G401 (cell line): ENCODE measurements around the gene RNF25. TPM values are rescaled to one million over a fixed set of nuclear protein-coding genes. Genes with fewer than 3 reads are reported as not detected.
A peak's percentile ranks its signal among the peaks of the same experiment; 100 is the strongest.
"Not testable (repeated sequence)": the region's sequence is repeated elsewhere in the genome, so short reads cannot be mapped to it uniquely, and the experiment has no call there.

Experiments used
- DNase-seq: peaks from one replicate; pipeline ENCODE4 v3.0.0-alpha.2; 2015; ENCODE audit warnings: low spot score
- in situ Hi-C: cut with HindIII; loops from 2 replicates; pipeline ENCODE4 v1.10.0; 2016; ENCODE audit warnings: low sequenced_read_pairs, mixed read lengths
- total RNA-seq: library from RNA; depleted of rRNA; stranded (reverse); fragments of >200 nt; shearing (Covaris generic); gene quantifications from 2 replicates; pipeline ENCODE4 v1.2.3, GENCODE V29; 2014

Gene RNF25
- total RNA-seq, 1 experiment from 2014 or later = 48.6 TPM

DNA sequence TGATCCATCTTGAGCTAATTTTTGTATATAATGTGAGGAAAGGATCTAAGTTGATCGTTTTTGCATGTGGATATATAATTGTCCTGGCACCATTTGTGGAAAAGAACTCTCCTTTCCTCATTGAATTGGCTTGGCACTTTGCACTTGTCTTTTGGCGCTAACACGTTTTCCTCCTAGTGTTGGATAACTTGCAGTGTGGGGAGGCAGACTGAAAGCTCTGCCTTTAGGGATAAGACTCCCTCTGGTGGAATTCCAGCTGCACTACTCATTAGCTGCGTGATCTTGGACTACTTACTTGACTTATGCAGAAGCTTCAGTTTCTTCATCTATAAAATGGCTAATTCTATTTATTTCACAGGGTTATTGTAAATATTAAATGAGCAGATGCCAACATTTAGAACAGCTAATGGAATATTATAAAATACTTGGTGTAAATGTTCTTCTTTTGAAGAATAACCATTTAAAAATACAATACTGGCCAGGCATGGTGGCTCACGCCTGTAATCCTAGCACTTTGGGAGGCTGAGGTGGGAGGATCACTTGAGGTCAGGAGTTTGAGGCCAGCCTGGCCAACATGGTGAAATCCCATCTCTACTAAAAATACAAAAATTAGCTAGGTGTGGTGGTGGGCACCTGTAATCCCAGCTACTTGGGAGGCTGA lies 15.7 kb upstream of the RNF25 start:
- in situ Hi-C loops = not testable (repeated sequence)
- DNase-seq = peak; percentile 62

DNA sequence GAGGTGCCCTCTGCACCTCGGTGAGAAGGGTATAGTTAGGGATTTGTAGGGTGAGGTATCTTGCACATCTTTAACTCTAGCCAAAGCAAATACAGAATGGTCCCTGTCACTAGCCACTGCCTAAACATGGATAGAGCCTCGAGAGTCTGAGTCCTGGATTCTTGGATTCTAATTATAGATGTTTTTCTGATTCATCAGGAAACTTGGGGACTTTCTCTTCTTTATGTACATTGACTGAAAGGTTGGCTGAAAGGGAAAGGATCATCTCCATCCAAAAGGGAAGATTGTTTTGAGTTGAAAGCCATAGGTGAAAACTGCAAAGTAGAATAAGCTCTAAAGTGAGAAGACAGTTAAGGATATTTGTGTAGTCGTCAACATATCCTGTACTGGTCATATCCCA lies 8.3 kb upstream of the RNF25 start:
- DNase-seq = no peak
- in situ Hi-C loops = no loop called here

DNA sequence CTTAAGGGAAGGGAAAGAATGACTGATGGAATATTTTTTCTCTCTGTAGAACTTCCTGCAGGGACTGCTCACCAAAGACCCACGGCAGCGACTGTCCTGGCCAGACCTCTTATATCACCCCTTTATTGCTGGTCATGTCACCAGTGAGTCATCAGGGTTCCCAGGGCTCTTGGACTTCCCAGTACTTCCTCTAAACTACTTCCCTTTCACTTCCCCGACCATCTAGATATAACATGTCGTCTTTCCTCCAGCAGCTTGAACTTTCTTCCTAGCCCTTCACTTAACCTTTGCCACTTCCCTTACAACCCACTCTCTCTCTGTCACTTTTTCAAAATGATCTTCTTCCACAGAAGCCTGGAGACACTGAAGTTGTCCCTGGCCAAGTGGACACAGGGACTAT lies 7.3 kb upstream of the RNF25 start:
- no peak for DNase-seq
- in situ Hi-C loops = no loop called here

DNA sequence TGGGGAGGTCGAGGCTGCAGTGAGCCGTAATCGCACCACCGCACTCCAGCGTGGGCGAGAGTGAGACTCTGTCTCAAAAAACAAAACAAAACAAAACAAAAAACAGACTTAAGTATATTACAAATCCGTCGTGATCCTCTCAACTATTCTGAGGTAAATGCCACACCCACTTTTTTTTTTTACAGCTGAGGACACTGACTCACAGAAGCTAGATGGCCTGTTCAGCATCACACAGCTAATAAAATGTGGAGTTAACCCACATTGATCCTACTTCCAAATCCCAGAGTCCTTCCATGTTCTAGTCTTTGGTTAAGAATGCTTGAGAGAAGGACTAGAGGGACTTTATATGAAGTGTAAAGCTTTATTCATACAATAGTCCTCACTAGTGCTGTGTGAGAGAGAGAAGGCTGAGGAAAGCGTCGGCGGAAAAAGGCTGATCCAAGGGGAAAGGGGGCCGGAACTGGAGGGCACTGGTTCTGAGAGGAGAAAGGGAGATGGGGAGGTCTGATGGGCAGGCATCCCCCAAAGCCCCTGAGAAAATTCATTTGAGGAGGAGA lies 627 bp downstream of the RNF25 start:
- in situ Hi-C loops = no loop called here
- DNase-seq = no peak

DNA sequence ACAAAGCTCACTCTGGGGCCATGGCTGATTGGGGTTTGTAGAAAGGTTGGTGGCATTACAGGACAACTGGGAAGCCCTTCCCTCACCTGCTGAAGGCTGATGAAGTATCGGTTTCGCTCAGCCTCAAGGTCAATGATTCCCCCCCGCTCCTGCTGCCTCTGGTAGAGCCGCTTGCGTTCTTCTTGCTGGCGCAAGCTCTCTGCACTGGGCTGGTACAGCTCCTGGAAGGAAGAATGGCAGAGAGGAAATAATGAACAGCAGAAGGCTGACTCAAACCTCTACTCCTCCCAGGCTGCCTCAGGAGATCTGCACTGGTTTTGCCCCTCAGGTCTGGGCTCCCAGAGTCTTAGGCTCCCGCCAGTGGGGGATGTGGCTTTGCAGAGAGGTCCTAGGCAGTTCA lies 7.1 kb downstream of the RNF25 start:
- in situ Hi-C loops = no loop called here
- no peak for DNase-seq

DNA sequence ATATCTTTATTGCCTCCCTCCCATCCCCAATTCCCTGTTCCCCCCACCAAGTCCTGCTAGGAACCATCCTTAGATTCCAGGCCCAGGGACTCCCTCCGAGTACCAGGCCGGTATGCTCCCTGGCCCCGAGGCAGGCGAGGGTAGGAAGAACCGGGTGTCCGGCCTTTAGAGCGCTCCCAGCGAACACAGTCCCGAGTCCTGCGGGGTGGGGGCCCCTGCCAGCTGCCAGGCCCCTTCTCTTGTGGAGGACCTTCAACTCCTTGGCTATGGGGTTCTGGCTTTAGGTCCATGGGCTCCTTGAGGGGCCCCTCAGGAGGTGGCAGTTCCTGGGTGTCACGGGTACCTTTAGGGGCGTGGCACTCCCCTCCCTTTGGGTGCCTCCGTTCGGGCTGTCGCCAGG lies 7.9 kb downstream of the RNF25 start:
- no peak for DNase-seq
- in situ Hi-C loops = no loop called here

DNA sequence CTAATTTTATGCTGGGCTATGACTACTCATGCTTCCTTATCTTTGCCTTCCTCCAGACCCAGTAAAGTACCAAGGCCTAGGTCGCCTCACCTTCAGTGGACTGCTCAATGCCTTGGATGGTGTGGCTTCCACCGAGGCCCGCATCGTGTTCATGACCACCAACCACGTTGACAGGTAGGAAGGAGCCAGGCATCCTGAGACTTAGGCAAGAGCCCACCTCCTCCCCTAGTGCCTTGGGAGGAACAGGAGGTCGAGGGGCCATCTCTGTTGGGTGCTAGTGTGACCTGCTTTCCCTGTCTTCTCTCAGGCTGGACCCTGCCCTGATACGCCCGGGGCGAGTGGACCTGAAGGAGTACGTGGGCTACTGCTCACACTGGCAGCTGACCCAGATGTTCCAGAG lies 9.0 kb downstream of the RNF25 start:
- in situ Hi-C loops = no loop called here

DNA sequence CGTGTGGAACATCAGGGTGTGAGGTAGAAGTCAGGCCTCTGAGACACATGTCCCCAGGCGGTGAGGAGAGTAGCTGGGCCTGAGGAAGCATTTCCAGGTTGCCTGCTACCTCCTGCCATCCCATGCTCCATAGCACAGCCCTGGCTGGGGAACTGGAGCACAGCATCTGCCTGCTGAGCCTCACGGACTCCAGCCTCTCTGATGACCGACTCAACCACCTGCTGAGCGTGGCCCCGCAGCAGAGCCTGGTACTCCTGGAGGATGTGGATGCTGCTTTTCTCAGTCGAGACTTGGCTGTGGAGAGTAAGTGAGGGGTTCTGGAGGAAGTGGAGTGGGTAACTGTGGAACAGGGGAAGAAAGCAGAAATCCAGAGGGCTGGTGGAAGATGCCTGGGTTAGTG lies 9.4 kb downstream of the RNF25 start:
- in situ Hi-C loops = no loop called here
- no peak for DNase-seq

More for the DNA sequence above, 9.0 kb downstream of the RNF25 start:
- DNase-seq = no peak

DNA sequence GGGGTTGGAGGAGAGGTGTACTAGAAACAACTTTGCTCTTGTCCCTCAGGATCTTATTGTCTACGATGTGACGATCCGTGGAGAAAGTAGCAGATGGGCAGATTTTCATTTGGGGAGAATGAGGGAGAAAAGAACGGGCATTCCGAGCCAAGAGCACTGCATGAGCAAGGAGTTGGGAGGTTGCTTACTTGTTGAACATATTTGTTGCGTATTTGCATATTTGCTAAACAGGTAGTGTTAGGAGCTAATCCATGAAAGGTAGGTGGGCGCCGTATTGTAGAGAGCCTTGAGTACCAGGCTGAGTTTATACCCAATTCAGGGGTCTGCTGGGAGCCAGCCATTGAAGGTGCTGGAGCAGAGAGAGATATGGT lies 11.8 kb downstream of the RNF25 start:
- no peak for DNase-seq
- in situ Hi-C loops = loop anchor here (5.0 kb wide), 1 partner anchor 42 kb away; no protein-coding TSS in a partner anchor

DNA sequence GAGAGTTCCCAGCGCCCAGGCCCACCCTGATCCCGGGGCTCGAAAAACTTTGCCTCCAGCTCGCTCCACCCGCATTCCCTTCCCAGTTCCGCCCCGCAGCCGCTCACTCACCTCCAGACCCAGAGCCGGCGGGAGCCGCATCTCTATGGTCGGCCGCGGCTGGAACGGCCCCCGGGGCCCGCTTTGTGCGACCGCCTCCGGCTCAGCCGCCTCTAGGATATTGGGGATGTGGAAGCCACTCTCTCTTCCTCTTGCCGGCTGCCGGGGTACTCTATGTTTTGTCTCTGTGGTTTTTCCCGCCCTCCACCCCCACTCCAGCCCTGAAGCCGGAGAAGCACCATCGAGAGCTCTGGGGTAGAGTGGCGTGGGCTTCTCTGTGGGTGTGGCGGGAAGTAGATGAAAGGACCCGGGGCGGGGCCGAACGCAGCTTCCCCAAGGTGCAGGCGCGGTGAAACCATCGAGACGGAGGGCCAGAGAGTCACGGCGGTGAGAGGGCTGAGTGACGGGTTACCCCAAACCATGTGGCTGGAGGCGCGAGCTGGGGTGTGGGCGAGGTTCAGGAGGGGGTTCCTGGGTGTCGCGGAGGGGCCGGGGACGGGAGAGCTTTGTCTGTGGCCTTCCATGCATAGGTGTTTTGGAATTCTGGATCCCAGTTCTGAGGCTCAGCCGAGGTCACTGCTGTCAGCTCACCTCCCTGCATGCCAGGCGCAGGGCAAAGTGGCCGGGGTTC lies 12.4 kb downstream of the RNF25 start, which contains the start of the genes BCS1L and ZNF142:
Gene BCS1L, plus strand, starts transcription at position 426 of the 730 bp plus-strand sequence. CDS start 1,305 bp downstream, outside the sequence.
Gene ZNF142, minus strand, starts transcription at position 366 of the 730 bp plus-strand sequence. CDS start 3,194 bp downstream, outside the sequence.
- in situ Hi-C loops = loop anchor here (5.0 kb wide), 1 partner anchor 43 kb away; no protein-coding TSS in a partner anchor

DNA sequence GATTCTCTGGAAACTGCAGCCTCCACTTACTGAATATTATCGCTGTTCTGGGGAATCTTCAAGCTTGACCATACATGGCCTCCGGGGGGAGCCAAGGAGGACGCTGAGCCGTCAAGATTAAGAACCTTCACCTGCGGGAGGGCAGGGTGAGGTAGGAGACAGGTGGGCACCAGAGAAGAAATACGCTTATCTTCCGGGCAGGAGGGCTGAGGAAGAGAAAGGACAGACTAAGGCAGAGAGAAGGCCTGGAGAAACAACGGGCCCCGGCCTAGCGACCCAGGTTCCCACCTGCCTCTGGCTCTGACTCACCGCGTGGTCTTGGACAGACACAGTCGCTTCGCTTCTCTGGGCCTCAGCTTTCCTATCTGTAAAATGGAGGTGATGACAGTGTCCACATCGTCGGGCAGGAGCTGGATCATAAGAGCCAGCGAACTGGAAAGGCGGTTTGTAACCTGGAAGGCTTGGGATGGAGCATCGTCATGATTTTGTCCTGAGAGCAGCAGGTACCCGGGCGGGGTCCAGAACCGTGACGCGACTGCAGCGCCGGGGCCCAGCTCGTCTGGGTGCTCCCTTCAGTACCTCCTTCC lies 13.0 kb downstream of the RNF25 start:
- in situ Hi-C loops = loop anchor here (5.0 kb wide), 1 partner anchor 44 kb away; no protein-coding TSS in a partner anchor
- peak; percentile 47 for DNase-seq

More for the DNA sequence above, 12.4 kb downstream of the RNF25 start, which contains the start of the genes BCS1L and ZNF142:
- peak; percentile 97 for DNase-seq

DNA sequence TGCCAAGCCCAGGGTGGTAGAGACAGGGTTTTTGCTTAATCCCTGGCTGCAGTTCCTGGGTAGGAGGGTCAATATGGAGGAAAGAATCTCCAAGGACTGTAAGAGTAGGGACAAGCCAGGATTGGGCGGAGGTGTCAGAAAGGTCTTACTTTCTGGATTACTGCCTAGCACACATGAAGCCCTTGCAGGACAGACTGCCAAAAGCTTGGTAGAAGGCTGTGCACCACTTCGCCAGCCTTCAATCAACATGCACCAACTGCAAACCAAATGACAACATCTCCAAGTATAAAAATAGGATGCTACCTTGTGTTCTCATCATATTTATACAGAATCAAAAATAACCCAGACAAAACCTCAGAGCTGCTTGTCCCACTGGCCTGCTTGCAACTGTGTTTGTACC lies 16.1 kb downstream of the RNF25 start:
- no peak for DNase-seq
- in situ Hi-C loops = loop anchor here (5.0 kb wide), 1 partner anchor 47 kb away; no protein-coding TSS in a partner anchor

DNA sequence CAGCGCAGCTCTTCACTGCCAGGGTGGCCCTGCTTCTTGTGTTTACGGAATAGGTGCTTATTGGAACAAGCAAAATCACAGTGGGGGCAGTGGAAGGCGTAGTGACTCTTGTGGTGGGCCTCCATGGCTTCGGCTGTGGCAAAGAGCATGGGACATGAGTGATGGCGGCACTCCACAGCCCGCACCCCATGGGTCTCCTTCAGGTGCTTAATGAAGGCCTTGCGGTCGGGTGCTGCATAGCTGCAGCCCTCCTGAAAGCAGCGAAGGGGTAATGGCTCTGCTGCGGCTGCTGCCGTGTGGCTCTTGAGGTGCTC lies 23.1 kb downstream of the RNF25 start:
- in situ Hi-C loops = no loop called here
- no peak for DNase-seq

DNA sequence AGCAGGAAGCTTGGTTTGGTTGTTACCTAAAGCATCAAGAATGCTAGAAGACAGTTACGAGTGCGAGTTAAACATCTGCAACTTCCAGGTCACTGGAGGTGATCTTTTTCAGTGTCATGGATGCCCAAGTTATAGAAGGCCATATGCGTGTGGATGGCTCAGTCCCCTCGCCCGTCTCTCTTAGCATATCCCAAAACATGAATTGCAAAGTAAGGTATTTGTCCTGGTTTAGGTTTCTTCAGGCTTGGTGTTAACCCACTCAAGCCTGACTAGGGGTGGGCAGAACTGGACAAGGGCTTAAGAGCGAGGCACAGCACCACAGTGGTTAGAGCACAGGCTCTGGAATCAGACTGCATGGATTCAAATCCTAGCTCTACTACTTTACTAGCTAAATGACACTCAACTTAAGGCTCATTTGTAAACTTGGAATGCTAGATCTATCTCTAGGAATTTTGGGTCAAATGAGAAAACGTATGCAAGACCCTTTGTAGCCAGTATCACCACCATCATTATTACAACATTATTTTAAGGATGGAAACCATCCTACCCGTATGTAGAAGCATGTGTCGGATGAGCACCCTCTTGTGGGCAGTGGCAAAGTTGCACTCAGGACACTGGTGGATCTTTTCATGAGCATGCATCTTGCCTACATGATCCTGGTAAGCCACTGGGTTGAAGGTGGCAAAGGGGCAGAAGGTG lies 23.6 kb downstream of the RNF25 start:
- in situ Hi-C loops = no loop called here
- peak; percentile 50 for DNase-seq

DNA sequence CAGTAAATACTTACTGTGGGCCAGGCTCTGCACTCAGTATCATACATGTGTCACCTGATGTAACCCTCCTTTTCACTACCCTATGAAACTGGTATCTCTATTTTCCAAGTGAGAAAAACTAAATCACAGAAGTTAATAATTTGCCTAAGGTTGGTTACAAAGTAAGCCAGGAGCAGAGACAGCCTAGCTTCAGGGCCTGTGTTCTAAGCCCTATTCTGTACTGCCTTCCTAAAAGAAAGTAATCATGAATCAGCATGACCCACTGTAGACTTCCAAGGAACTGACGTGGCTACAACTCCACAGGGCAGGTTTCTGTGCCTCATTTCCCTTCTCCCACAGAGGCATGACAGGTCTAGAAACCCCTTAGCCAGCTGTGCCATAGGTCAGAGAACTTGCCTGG lies 26.7 kb downstream of the RNF25 start:
- in situ Hi-C loops = no loop called here
- no peak for DNase-seq

DNA sequence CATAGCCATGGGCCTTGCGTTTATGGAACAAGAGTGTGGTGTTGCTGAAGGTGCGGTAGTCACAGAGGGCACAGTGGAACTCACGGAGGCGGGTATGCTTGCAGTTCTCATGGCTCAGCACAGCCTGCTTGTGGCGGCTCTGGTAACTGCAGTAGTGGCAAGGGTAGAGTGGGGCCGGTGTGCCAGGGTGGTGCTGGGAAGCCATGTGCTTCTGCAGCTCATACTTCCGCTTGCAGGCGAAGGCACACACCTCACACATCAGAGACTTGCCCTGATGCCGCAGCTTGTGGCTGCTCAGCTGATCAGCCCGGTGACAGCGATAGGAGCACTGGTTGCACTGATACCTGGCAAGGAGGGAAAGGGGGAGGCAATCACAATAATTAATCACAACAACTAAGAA lies 27.1 kb downstream of the RNF25 start:
- no peak for DNase-seq
- in situ Hi-C loops = no loop called here

DNA sequence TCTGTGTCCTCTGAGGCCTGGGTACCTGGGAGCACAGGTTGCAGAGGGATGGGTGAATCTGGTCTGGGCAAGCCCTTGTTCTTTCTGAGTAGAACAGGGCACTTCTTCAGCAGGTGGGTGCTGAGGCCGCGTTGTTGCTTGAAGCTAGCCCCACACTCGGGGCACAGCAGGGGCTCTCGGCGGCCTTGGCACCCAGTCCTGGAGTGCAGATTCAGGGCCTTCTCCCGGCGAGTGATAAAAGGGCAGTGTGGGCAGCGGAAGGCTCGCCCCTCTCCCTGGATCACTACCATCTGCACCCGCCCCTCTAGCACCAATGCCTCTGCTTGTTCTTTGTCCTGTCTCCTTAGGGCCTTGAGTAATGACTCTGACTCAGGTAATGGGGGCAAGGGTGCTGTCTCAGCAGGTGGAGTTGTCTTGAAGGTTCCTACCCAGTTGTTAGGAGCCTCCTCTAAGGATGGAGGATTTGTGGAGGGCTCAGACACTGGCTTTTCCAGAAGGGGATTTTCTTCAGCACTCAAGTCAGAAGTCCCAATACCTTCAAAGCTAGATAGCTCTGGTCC lies 28.0 kb downstream of the RNF25 start:
- in situ Hi-C loops = no loop called here
- no peak for DNase-seq

DNA sequence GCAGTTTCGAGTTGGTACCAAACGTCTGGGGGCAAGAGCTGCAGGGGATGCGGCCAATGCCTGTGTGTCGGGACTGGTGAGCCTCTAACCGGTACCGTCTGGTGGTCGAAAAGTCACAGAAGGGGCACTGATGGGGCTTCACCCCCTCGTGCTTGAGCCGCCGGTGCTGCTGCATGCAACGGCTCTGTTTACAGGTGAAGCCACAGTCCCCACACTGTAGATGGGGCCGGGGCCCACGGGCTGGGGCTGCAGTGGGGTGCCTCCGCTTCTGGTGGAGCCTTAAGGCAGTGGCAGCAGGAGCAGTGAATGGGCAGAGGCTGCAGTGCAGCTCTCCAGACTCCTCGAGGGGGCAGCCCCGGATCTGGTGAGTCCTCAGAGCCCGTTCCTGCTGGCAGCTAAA lies 29.0 kb downstream of the RNF25 start:
- in situ Hi-C loops = no loop called here
- DNase-seq = no peak

DNA sequence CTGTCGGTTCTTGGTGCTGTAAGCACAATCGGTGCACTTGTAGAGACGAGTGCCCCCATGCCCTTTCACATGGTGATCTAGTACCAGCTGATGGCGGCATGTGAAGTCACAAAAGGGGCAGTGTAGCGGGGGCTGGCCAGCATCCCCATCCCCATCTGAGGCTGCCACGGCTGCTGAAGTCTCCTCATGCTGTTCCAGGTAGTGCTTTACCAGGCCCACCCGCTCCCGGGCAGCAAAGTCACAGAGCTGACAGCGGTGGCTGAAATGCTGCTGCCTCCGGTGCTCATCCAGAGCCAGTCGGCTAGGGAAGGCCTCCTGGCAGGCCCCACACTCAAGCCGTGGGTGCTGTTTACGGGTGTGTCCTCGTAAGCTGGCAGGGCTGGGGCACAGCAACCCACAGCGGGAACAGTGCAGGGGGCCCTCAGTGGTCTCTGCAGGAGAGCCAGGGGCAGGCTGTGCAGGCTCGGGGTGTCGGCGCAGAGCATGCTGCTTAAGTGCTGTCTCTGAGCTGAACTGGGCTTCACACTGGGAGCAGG lies 29.6 kb downstream of the RNF25 start:
- DNase-seq = no peak
- in situ Hi-C loops = no loop called here
